SK-MEL-5 (cell line): ENCODE measurements around the gene STN1. TPM values are rescaled to one million over a fixed set of nuclear protein-coding genes. Genes with fewer than 3 reads are reported as not detected.

ENCODE experiments used
- DNase-seq: peaks from one replicate; pipeline ENCODE4 v3.0.0-alpha.2; 2016; ENCODE audit warnings: low read depth, low spot score
- in situ Hi-C: cut with HindIII; loops from 2 replicates; pipeline ENCODE4 v1.10.0; 2016; ENCODE audit warnings: low sequenced_read_pairs, high pct_unique_total_duplicates, low pct_unique_long_range_greater_than_20kb
- total RNA-seq: library from RNA; depleted of rRNA; stranded (reverse); fragments of >200 nt; shearing (Covaris generic); gene quantifications from 2 replicates; pipeline ENCODE4 v1.2.3, GENCODE V29; 2014

STN1 gene
- total RNA-seq, 1 experiment from 2014 or later: 23.6 TPM

DNA sequence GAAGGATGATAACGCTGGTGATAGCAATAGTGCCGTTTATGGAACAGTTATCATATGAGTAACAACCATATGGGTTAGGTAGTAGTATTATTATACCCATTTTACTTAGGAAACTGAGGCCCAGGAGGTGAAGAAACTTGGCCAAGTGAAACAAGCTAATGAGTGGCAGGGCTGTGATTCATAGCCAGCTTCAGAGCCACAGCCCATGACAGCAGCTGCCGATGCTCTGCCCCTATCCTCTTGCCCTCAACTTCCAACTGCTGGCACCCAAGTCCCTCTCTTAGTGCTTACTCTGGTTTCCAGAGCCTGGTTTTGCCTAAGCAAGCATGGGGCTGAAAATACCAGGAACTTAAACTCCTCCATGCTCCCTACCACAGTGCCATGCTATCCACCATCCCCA is 74.9 kb downstream of the STN1 start:
- DNase-seq: no peak
- in situ Hi-C loops: no loop called here

DNA sequence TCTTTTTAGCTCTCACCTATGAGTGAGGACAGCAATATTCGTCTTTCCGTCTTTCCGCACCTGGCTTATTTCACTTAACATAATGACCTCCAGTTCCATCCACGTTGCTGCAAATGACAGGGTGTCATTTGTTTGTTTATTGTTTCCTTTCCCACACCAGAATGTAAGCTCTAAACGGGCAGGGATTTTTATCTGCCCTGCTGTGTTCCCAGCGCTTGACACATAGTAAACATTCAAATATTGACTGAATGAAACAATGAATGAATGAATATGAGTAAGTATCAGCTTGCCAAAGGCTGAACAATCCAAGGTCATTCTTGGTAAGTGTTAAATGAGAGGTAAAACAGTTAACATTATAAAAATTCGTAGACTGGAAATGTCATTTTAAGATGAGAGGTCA is 75.4 kb downstream of the STN1 start:
- DNase-seq: no peak
- in situ Hi-C loops: no loop called here

DNA sequence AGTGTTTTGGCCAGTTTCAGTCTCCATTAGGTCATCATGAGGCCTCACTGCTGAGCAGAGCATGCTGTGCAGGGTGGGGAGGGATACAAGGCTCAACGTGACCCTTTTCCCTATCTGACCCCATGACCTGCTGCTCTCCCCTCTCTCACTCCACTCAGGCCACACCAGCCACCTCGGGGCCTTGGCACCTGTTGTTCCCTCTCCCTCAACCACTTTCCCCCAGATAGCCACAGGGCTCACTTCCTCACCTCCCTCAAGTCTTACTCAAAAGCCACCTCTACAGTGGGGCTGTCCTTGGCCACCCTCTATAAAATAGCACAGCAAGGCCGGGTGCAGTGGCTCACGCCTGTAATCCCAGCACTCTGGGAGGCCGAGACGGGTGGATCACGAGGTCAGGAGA is 76.5 kb downstream of the STN1 start:
- no peak for DNase-seq
- in situ Hi-C loops: no loop called here

DNA sequence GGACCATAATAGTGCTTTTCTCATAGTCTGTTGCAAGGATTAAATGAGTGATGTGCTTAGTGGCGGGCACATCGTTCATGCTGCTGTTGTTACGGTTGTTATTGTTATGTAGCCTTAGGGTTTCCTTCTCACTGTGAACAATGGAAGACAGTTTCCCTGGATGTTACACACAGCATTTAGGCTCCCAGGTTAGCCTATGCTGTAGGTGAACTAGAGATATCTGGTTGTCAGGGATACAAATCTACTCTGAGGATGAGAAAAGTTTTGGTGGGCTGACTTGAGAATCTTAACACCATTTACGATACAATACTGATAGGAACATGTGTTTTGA is 77.3 kb downstream of the STN1 start:
- in situ Hi-C loops: no loop called here
- no peak for DNase-seq

DNA sequence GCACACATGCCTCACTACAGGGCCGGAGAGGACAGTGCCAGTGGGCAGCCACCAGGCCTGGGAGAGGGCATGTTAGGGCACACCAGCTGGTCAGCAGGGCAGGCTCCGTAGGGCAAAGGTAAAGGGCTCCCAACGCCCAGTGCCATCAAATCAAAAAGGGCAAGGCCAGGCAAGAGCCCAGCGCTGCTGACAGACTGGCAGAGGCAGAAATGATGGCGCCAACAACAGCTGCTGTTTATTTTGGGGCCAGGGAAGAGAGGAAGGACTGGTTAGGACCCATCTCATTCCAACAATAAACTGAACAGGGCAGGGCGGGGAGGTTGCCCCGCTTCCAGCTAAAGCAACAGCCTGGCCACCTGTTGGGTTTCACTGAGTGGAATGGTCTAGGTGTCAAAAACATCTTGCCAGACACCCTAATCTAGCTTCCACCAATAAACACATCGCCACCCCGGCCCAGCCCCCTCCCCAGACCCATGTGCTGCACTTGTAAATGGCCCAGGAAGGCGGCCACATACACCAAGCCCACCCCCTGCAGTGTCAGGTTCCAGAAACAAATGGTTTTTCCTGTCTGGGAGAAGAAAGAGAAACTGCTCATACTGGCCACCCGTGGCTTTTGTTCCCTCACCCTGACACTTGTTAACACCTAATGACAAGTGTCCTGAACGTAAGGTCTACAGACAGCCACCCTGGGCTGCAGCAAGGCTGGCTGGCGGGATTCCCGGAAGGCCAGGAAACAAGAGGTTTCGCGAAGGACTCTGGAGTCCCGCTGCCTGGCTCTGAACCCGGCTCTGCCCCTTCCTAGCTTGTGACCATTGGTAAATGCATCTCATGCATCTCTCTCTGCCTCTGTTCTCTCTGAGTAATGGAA is 77.9 kb downstream of the STN1 start:
- DNase-seq: no peak
- in situ Hi-C loops: no loop called here

DNA sequence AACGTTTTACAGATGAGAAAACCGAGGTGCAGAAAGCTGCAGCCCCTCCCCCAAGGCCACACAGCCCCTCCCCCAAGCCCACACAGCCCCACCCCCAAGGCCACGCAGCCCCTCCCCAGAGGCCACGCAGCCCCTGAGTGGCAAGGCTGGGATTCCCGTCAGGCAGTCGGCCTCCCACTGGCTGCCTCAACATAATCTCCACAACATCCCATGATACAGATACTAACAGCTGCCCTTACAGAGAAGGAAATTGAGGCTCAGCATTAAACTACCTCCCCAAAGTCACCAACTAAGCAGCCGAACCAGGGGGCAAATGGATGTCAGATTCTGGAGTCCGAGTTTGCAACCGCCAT is 78.5 kb downstream of the STN1 start:
- no peak for DNase-seq
- in situ Hi-C loops: no loop called here

DNA sequence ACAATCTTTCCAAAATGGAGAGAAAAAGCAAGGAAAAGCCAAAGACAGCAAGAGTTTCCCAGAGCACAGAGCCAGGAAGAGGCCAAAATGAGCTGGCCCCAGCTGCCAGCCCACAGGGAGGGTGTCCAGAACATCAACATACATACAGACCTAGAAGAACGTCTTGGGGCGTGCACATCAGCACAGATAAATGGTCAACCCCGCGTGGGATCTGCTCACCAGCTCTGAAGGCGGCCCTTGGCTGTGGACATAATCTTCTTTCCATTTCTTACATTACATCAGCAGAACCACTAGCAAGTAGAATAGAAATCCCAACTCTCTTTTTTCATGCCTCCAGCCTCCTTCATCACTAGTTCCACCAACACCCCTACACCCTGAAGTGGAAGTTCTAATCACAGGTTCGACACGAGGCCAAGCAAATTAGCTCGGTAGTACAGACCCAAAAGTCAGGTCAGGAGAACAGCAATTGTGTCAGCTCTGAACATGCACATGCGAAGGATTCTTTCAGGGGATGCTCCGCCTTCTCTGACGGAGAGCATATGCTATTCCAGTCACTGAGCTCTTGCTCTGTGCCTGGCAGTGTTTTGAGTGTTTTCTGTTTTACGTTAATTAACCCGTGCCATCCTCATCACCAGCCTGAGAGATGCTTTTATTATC is 79.0 kb downstream of the STN1 start:
- no peak for DNase-seq
- in situ Hi-C loops: no loop called here

DNA sequence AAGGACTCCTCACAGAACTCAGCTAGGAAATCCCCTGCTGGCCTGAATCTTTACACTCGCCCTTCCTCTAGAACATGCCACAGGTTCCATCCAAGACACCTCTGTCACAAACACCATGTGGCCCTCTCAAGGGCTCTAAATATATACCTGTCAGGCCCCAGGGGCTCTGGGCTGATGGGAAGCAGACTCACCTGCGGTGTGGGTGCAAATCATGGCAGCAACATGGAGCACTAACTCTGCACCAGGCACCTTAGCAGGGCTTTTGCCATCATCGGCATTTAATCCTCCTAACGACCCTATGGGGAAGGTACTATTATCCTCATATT is 80.0 kb downstream of the STN1 start:
- in situ Hi-C loops: no loop called here
- DNase-seq: no peak

DNA sequence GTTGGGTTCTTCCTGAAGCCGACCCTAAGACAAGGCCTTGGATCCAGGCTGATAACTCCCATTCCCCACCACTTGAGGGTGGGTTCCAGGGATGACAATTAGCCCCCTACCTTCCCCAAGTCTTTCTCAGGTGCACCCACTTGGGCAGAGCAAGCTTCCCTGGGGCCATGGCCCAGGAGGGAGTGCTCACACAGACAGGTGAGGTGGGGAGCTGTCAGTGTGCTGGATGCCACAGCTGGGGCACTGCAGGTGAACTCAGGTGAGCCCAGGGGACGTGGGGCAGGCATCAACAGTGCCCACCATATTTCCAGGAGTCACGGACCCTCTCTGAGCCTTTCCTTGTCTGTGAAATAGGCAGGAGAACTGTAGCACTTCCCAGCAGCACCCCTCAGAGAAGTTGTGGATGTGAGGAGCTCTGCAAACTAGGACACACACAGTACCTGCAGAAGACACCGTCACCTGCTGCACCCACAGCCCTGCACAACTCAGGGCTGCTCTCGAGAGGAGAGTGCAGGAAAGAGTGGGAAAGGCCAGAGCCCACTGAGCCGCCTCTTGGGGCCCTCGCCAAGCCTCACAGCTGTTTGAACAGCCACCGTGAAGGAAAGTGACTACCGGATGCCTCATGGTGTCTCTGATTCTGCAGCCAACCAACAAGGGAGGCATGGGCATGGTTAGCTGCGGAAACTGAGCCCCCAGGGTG is 80.5 kb downstream of the STN1 start:
- no peak for DNase-seq
- in situ Hi-C loops: no loop called here

DNA sequence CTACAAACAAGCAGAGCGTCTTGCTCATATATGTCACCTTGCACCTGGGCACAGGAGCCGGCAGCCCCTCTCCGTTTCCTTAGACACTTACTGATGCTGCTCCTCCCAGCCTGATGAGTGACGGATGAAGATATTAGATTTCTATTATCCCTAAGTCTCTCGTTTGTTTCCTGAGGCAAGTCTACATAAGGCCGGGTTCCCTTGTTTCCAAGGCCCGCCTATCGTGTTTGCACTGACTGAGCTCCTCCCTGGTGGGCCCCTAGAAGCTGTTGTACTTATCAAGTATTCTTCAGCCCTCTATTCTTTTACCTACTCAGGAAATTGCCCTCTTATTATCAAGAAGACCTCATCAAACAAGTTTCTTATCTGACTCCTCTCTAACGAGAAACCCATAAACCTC is 81.1 kb downstream of the STN1 start:
- in situ Hi-C loops: no loop called here

DNA sequence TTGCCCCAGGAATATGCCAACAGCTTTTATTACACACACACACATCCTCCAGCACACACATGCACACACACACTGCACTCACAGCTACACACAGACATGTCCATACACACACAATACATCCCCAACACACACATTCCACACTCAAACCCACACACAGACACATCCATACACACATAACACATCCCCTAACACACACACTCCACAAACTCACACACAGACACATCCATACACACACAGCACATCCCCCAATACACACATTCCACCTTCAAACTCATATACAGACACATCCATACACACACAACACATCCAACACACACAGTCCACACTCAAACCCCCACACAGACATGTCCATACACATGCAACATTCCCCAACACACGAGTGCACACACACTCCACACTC is 81.7 kb downstream of the STN1 start:
- in situ Hi-C loops: no loop called here
- DNase-seq: no peak

More for the DNA sequence above, 81.1 kb downstream of the STN1 start:
- no peak for DNase-seq

DNA sequence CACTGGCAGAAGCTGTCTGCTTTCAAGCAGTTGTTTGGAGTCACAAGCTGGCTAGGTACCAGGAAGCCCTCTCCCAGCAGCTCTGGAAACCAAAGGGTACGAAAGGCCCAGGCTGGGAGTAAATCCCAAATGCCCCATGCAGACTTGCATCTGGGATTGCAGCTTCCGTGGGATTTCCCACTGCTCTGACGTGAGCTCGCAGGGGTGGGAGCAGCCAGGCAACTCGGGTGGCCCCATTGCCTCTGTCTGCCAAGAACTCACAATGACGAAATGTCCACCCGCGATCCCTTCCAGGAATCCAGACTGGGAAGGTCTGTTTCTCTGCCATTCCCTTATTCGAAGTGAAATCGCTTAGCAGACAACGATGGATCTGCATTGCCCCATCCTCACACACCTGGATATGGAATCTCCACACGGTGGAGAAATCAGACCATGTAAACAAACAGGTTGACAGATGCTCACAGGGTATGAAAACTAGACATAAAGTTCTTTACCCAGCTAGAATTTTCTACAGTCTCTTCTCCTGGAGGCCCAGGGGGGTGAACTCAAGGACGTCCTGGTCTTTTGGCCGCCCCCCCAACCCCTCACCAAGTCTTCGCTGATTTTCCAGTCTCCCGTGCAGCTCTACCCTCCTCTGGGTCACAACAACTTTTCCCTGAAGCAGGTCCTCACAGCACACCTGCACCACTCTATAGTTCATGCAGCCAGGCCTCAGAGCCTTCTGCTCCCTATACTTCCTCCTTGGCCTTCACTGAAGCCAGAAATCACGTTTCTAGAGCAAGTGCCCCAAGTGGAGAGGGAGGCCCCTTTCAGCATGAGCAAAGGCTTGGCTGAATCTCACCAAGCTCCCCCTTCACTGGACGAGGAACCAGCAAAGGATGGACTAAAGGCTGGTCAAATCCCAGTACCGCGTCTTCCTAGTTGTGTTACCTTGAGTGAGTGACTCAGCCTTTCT is 82.6 kb downstream of the STN1 start:
- in situ Hi-C loops: no loop called here
- no peak for DNase-seq

DNA sequence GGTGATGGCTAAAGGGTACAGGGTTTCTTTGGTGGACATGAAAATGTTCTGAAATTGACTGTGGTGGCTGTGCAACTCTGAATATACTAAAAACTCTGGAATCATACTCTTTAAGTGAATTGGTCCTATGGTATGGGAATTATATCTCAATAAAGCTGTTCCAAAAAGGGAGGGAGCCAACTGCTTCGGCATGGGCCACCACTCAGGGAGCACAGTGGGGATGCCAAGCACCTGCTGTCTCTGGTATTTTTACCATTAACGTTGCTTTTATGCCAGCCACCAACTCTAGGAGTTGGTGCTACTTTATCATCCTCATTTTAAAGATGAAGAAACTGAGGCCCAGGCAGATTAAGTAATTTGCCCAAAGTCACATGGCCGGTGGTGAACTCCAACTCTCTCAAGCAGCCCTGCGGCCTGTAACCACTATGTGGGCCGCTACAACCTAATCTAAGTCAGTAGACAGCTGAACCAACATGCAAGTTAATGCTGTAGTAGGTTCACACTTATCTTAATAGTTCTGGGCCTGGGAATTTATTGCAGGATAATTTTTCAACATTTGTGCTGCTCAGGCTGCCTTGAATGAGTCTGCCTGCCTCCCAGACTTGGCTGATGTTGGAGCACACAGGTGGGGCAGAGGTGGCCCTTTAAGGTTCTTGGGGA is 83.4 kb downstream of the STN1 start:
- no peak for DNase-seq
- in situ Hi-C loops: no loop called here

DNA sequence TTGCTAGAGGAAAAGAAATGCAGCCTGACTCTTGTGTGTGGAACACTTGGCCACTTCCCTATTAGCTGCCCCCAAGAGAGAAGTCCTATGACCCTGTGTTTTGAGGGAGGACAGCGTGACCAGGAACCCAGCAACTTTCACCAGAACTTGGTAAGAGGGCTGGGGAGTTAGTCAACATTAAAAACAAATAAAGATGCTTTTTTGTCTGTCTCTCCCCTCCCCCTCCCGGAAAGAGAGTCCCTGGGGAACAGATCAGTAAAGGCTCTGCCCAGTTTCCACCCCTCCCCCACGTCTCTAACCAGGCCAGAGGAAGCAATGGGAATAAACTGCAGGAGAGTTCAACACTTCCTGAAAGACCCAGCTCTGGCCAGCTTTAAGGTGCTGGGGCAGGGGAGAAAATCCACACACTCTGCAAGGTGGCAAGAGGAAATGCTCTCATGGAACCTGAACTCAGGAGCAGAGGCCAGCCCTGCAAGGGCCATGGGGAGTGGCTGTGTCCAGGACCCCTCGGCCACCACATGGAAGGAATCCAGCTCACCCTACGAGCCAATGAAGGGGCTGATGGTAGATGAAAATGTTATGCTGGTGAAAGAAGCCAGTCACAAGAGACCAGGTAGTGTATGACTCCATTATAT is 84.1 kb downstream of the STN1 start:
- peak; percentile 25 for DNase-seq
- in situ Hi-C loops: no loop called here

DNA sequence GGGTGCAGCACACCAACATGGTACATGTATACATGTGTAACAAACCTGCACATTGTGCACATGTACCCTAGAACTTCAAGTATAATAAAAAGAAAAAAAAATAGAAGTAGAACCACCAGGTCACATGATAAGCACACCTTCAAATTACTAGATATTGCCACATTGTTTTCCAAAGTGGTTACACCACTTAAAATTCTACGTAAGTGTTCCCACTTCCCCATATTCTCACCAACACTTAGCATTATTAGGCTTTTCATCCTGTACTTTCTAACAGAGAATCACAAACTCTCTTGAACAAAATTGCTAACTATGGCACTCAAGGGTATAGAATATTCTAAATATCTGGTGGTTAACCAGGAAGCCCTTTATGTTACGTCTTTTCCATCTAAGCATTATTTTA is 85.2 kb downstream of the STN1 start:
- in situ Hi-C loops: no loop called here

More for the DNA sequence above, 85.2 kb downstream of the STN1 start:
- no peak for DNase-seq
